GM23338 (cell line): ENCODE data around the gene DTNBP1. TPM values are rescaled to one million over a fixed set of nuclear protein-coding genes. Genes with fewer than 3 reads are reported as not detected.

Source experiments
- ATAC-seq: fragments of 200-7000 bp; cut with Tn5 transposase; 3 replicates; pipeline ENCODE4 v1.9.1; 2020
- DNase-seq: peaks from one replicate; pipeline ENCODE4 v3.0.0-alpha.2; 2015; ENCODE audit warnings: low spot score
- H2AFZ ChIP-seq: fragments of 200-600 bp; sonication (generic); 2 replicates; pipeline ENCODE4 v1.8.0; 2016; ENCODE audit warnings: antibody characterized with exemption, mild to moderate bottlenecking, moderate library complexity
- H3F3A ChIP-seq: fragments of 200-600 bp; sonication (generic); replicated peaks from 2 replicates; pipeline ENCODE4 v1.8.0; 2017; ENCODE audit warnings: antibody characterized with exemption, mixed run types, low read depth
- H3K27ac ChIP-seq: fragments of 200-600 bp; sonication (generic); 2 replicates; pipeline ENCODE4 v1.6.1; 2016; ENCODE audit warnings: low read depth
- H3K27me3 ChIP-seq: fragments of 200-600 bp; sonication (generic); 2 replicates; pipeline ENCODE4 v1.8.0; 2016; ENCODE audit warnings: mild to moderate bottlenecking, mixed run types, moderate library complexity; ENCODE audit not compliant: insufficient read depth
- H3K36me3 ChIP-seq: fragments of 200-600 bp; sonication (generic); 2 replicates; pipeline ENCODE4 v1.8.0; 2016; ENCODE audit warnings: mild to moderate bottlenecking; ENCODE audit not compliant: insufficient read depth
- H3K4me1 ChIP-seq: fragments of 200-600 bp; sonication (generic); 2 replicates; pipeline ENCODE4 v1.8.0; 2016; ENCODE audit warnings: mild to moderate bottlenecking, moderate library complexity; ENCODE audit not compliant: insufficient read depth
- H3K4me2 ChIP-seq: fragments of 200-600 bp; sonication (generic); 2 replicates; pipeline ENCODE4 v1.7.1; 2017; ENCODE audit warnings: mixed run types
- H3K4me3 ChIP-seq: fragments of 200-600 bp; sonication (generic); 2 replicates; pipeline ENCODE4 v1.6.1; 2016; ENCODE audit warnings: mixed run types
- H3K79me2 ChIP-seq: fragments of 200-600 bp; sonication (generic); replicated peaks from 2 replicates; pipeline ENCODE4 v1.8.0; 2017; ENCODE audit warnings: mild to moderate bottlenecking; ENCODE audit not compliant: insufficient read depth
- H3K9me2 ChIP-seq: fragments of 200-600 bp; sonication (generic); 2 replicates; pipeline ENCODE4 v1.8.0; 2017; ENCODE audit not compliant: insufficient read depth
- H4K20me1 ChIP-seq: fragments of 200-600 bp; sonication (generic); replicated peaks from 2 replicates; pipeline ENCODE4 v1.8.0; 2017; ENCODE audit warnings: mild to moderate bottlenecking; ENCODE audit not compliant: insufficient read depth
- H3K27ac Mint-ChIP-seq: 2 replicates; pipeline ENCODE4 v1.8.0; 2020; ENCODE audit warnings: inconsistent platforms, mild to moderate bottlenecking, moderate library complexity, mixed read lengths
- H3K27me3 Mint-ChIP-seq: 3 replicates; pipeline ENCODE4 v1.8.0; 2022; ENCODE audit warnings: low read depth, mild to moderate bottlenecking, moderate library complexity, mixed read lengths, inconsistent platforms; ENCODE audit not compliant: insufficient read depth, poor library complexity
- H3K36me3 Mint-ChIP-seq: 3 replicates; pipeline ENCODE4 v1.8.0; 2021; ENCODE audit warnings: low read depth, mild to moderate bottlenecking, inconsistent platforms, moderate library complexity, mixed read lengths
- H3K4me1 Mint-ChIP-seq: 3 replicates; pipeline ENCODE4 v1.8.0; 2020; ENCODE audit warnings: mild to moderate bottlenecking, inconsistent platforms, mixed read lengths
- H3K4me3 Mint-ChIP-seq: 3 replicates; pipeline ENCODE4 v1.8.0; 2021; ENCODE audit warnings: moderate library complexity, mild to moderate bottlenecking, inconsistent platforms, mixed read lengths
- H3K9me3 Mint-ChIP-seq: 3 replicates; pipeline ENCODE4 v1.8.0; 2020; ENCODE audit warnings: moderate library complexity, mild to moderate bottlenecking, inconsistent platforms, mixed read lengths
- CREB1 ChIP-seq: fragments of 250-450 bp; sonication (Bioruptor Pico); IDR thresholded peaks from 2 replicates; pipeline ENCODE4 v1.5.0; 2020; ENCODE audit warnings: low read depth, mild to moderate bottlenecking, moderate library complexity
- ETS1 ChIP-seq: IDR thresholded peaks from 2 replicates; pipeline ENCODE4 v1.6.1; 2016; ENCODE audit warnings: antibody characterized with exemption
- EZH2 ChIP-seq: fragments of 200-600 bp; sonication (generic); IDR thresholded peaks from one replicate; pipeline ENCODE4 v1.8.0; 2017; ENCODE audit warnings: antibody characterized with exemption, mild to moderate bottlenecking, low read depth; ENCODE audit not compliant: unreplicated experiment
- EZH2phosphoT487 ChIP-seq: fragments of 200-600 bp; sonication (generic); IDR thresholded peaks from one replicate; pipeline ENCODE4 v1.8.1; 2018; ENCODE audit warnings: antibody characterized with exemption; ENCODE audit not compliant: unreplicated experiment
- POLR2AphosphoS5 ChIP-seq: IDR thresholded peaks from 2 replicates; pipeline ENCODE4 v1.6.1; 2016; ENCODE audit warnings: antibody characterized with exemption, low read depth
- ZNF462 ChIP-seq: fragments of 250-450 bp; sonication (Bioruptor Pico); IDR thresholded peaks from 2 replicates; pipeline ENCODE4 v1.5.0; 2020; ENCODE audit warnings: mild to moderate bottlenecking, moderate library complexity
- polyA plus RNA-seq: library from polyadenylated mRNA; unstranded; fragments of >200 nt; fragmentation: Nextera tagmentation; extraction: Ambion mirVana; gene quantifications from 2 replicates; pipeline ENCODE4 v1.2.1, GENCODE V29; 2016
- total RNA-seq: library from RNA; depleted of rRNA; stranded (reverse); fragments of >200 nt; shearing (Covaris generic); gene quantifications from 2 replicates; pipeline ENCODE4 v1.2.3, GENCODE V29; 2014

Gene DTNBP1
- total and polyA plus RNA-seq, 2 experiments from 2014 or later, result 12.1 to 20.1 TPM

- Histone ChIP-seq H3K4me3 (no peak overlapping the region), H3K79me2 (no peaks in the 10 kb centered on the region), H2AFZ (no peak overlapping the region), H3F3A (peaks cover 48% of the 10 kb centered on the region), H3K36me3 (peaks cover 43% of the 10 kb centered on the region), H3K9me2 (no peaks in the 10 kb centered on the region), H4K20me1 (peaks cover 13% of the 10 kb centered on the region), H3K27ac (peak overlapping the region; percentile 57; the same call in 1 of the 2 replicates), H3K4me2 (no peak overlapping the region), H3K27me3 (no peaks in the 10 kb centered on the region), H3K4me1 (peaks cover 9% of the 10 kb centered on the region; the same call in 1 of the 2 replicates)
- ATAC-seq (peak; percentile 10), DNase-seq (no peak)
- peaks cover 94% of the 10 kb centered on the region for H3K36me3 Mint-ChIP-seq
- H3K27ac Mint-ChIP-seq, result no peak overlapping the region
- H3K4me1 Mint-ChIP-seq, result peaks cover 16% of the 10 kb centered on the region; the same call in 2 of the 3 replicates
- TF ChIP-seq EZH2 (no peak), ETS1 (no peak), CREB1 (CRISPR knock-in tag) (no peak), EZH2phosphoT487 (no peak), POLR2AphosphoS5 (0 out of 2 replicates have a peak, but pooled peaks have one; percentile 7)
- peaks cover 52% of the 10 kb centered on the region for H3K9me3 Mint-ChIP-seq
- H3K27me3 Mint-ChIP-seq, result peaks cover 71% of the 10 kb centered on the region
- H3K4me3 Mint-ChIP-seq, result 0 out of 3 replicates have a peak overlapping the region, but pooled peaks have one; percentile 10
Observed at GRCh38 chr6:15523679-15524630, 138.9 kb downstream of the DTNBP1 start.

- ATAC-seq (peak; percentile 10), DNase-seq (no peak)
- Histone ChIP-seq H4K20me1 (peaks cover 20% of the 10 kb centered on the region), H3K9me2 (no peaks in the 10 kb centered on the region), H3F3A (peaks cover 57% of the 10 kb centered on the region), H3K4me2 (no peak overlapping the region), H3K27ac (peak overlapping the region; percentile 84; the same call in 1 of the 2 replicates), H3K36me3 (peaks cover 44% of the 10 kb centered on the region), H2AFZ (no peak overlapping the region), H3K79me2 (0 out of 2 replicates have a peak, but pooled peaks cover 3% of the 10 kb centered on the region), H3K4me3 (no peak overlapping the region), H3K27me3 (no peaks in the 10 kb centered on the region), H3K4me1 (peaks cover 9% of the 10 kb centered on the region; the same call in 1 of the 2 replicates)
- TF ChIP-seq ZNF462 (CRISPR knock-in tag), result no peak
- TF ChIP-seq POLR2AphosphoS5, result peak; percentile 54
- no peak overlapping the region for H3K4me3 Mint-ChIP-seq
- H3K9me3 Mint-ChIP-seq, result peaks cover 51% of the 10 kb centered on the region
- H3K27ac Mint-ChIP-seq, result peak overlapping the region; percentile 54; the same call in 1 of the 2 replicates
- peaks cover 72% of the 10 kb centered on the region for H3K27me3 Mint-ChIP-seq
- peaks cover 98% of the 10 kb centered on the region for H3K36me3 Mint-ChIP-seq
- H3K4me1 Mint-ChIP-seq, result peaks cover 19% of the 10 kb centered on the region; the same call in 2 of the 3 replicates
Observed at GRCh38 chr6:15522856-15523529, 139.8 kb downstream of the DTNBP1 start.
